HG03139 (cell line): Measurements from ENCODE around the gene RNF112.

Source experiments
- ATAC-seq: cut with Tn5 transposase; IDR thresholded peaks from one replicate; pipeline ENCODE4 v1.9.1; 2021; ENCODE audit not compliant: unreplicated experiment

The RNF112 gene

GRCh38 chr17:19374136-19374535, 36.9 kb upstream of the RNF112 start:
- no peak for ATAC-seq

- ATAC-seq: no peak
These were observed 35.3 kb upstream of the RNF112 start for GRCh38 chr17:19375732-19376131.

DNA sequence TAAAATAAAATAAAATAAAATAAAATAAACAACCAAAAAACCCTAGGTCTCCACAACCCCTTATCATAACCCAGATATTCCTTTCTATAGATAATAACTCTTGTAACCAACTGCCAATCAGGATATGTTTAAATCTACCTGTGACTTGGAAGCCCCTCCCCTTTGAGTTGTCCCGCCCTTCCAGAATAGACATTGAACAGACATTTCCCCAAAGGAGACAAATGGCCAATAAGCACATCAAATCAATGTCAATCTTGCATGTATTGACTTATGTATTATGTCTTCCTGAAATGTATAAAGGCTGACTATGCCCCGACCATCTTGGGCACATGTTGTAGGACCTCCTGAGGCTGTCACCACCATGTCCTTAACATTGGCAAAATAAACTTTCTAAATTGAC, 34.2 kb upstream of the RNF112 start:
- ATAC-seq: no peak

GRCh38 chr17:19377602-19378415, 33.2 kb upstream of the RNF112 start:
- ATAC-seq: peak; percentile 88

- no peak for ATAC-seq
These were observed 32.3 kb upstream of the RNF112 start, which contains the start of gene MAPK7 for GRCh38 chr17:19378416-19379360. TSS of gene MAPK7 (plus strand) at chr17:19378498. CDS start at chr17:19378901, 403 bp downstream.

DNA sequence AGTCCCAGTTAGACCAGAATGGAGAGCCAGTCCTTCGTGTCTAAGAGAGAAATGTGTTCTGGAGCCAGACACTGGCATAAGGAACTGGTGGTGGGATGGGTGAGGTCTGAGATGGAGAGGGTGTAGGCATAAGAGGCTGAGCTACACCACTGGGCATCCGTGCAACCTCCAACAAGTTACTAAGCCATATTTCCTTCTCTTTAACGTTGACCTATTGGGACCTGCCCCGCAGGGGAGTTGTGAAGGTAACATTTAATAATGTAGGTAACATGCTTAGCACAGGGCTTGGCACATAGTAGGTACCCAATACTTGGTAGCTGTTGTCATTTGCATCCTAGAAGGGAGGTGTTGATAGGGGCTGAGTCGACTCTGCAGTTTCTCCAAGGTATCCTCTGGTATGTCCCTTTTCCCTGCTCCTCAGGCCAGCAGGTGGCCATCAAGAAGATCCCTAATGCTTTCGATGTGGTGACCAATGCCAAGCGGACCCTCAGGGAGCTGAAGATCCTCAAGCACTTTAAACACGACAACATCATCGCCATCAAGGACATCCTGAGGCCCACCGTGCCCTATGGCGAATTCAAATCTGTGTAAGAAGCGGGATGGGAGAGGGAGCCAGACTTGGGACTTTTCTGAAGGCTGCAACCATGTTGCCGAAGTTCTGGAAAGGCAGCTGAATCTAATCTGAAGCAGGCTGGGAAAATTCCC, 31.5 kb upstream of the RNF112 start:
- ATAC-seq: no peak

GRCh38 chr17:19380481-19381301, 30.3 kb upstream of the RNF112 start:
- no peak for ATAC-seq

GRCh38 chr17:19381361-19381740, 29.7 kb upstream of the RNF112 start:
- ATAC-seq: no peak

DNA sequence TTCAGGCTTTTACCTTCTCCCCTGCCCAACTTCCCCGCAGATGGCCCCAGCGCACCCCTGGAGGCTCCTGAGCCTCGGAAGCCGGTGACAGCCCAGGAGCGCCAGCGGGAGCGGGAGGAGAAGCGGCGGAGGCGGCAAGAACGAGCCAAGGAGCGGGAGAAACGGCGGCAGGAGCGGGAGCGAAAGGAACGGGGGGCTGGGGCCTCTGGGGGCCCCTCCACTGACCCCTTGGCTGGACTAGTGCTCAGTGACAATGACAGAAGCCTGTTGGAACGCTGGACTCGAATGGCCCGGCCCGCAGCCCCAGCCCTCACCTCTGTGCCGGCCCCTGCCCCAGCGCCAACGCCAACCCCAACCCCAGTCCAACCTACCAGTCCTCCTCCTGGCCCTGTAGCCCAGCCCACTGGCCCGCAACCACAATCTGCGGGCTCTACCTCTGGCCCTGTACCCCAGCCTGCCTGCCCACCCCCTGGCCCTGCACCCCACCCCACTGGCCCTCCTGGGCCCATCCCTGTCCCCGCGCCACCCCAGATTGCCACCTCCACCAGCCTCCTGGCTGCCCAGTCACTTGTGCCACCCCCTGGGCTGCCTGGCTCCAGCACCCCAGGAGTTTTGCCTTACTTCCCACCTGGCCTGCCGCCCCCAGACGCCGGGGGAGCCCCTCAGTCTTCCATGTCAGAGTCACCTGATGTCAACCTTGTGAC, 29.1 kb upstream of the RNF112 start:
- no peak for ATAC-seq

DNA sequence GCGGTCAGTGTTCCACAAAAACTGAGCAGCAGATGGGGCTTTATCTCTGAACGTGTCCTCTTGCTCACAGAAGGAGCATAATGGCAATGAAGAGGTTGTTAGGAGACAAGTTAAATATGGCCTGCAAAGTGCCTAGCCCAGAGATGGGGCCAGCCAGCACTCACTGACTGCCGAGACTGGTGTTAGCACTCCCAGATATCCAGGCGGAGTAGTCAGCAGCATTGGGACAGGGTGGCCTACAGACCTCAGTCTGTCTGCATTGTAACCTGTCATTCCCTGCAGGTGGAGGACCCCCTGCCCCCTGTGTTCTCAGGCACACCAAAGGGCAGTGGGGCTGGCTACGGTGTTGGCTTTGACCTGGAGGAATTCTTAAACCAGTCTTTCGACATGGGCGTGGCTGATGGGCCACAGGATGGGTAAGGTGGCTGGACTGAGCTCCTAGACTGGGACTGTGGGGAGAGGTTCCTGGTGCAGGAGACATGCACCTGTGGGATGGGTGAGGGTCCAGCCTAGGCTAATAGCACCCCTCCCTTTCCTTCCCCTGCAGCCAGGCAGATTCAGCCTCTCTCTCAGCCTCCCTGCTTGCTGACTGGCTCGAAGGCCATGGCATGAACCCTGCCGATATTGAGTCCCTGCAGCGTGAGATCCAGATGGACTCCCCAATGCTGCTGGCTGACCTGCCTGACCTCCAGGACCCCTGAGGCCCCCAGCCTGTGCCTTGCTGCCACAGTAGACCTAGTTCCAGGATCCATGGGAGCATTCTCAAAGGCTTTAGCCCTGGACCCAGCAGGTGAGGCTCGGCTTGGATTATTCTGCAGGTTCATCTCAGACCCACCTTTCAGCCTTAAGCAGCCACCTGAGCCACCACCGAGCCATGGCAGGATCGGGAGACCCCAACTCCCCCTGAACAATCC, 28.2 kb upstream of the RNF112 start:
- ATAC-seq: no peak

DNA sequence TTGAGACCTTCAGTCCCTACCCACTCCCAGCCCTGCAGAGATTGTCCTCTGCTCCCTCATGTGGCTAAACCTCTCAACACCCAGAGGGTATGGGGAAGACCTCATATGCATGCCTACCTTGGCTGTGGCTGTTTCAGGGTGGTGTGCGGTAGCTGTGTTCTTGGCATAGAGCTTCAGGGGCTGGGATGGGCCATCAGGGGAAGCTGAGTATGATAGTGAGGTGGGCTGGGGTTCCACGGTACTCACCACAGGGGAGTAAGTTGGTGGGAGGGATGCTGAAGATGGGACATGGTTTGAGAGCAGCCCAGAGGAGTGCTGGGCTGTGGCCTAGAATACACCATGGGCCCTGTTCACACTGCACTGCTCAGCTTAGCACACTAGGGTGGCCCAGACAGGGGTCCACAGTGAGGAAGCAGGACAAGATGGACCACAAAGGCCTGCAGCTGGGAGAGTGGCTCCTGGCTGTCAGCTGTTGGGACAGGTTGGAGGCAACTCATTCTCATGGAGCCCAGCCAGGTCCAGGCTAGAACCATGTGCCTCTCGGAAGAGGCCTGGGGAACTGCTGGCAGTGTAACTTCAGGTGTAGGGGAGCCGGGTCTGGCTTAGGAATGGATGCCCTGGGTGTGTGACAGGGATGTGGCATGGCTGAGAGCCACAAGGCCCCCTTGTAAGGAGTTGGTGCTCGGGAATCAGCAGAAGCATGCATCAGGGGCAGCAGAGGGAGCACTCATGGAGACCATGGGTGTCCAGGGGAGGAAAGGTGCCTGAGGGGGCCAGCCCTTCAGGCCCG, 27.2 kb upstream of the RNF112 start:
- no peak for ATAC-seq

GRCh38 chr17:19384723-19385391, 26.2 kb upstream of the RNF112 start:
- no peak for ATAC-seq

DNA sequence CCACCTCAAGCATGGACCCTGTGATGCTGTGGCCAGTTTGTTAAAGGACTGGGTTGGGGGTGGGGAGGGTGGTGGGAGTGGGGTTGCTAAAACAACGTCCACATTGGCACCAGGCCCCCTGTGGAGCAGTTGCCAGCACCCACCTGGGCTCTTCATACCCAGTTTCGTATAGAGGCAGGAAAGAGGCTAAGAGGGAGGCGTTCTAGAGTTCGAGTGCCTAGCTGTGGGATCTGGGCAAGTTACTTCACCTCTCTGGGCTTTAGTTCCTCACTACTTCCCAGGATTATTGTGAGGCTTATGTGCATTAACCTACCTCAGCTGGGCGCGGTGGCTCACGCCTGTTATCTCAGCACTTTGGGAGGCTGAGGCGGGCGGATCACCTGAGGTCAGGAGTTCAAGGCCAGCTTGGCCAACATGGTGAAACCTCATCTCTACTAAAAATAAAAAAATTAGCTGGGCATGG, 25.5 kb upstream of the RNF112 start:
- no peak for ATAC-seq

- ATAC-seq: no peak
These were observed 24.7 kb upstream of the RNF112 start for GRCh38 chr17:19386051-19386929.

DNA sequence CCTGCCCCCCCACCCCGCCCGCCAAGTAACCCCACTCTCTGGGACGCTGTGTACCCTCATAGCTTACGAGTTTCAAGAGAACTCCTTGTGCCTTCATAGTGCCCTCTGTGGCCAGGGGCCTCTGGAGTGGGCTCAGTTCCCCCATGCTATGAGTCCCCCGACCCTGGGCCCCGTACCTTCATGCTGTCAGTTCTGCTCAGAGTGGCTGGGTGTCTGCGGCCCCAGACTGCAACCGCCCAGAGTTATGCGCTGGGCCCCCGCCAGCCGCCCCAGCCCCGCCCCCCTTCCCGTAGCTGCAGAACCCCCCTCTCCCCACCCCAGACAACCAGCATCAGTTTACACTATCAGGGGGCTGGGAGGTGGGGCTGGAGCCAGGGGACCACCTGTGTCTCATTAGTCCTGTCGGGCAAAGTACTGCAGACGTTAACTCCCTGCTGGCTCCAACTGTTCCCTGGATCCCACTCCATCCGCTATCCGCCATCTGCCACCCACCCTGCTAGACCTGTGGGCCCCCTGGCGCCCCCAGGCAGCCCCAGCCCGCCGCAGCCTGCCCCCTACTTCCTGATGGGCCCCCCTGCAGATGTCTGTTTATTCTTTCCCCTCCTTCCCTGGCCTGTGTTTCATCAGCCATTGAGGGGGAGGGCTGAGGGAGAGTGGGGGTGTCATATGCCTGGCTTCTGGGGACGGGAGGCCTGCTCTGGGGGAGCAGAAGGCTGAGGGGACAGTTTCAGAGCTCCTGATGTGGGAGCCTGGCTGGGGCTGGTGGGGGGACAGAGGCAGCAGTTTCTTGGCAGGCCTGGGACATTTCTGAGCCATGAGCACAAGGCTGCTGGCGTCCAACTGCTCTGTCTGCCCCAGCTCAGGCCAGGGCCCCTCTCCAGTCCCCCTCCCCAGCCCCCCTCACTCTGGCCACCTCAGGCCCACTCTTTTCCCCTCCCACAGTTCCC, 23.8 kb upstream of the RNF112 start, which contains the start of gene MFAP4:
Gene MFAP4, minus strand, starts transcription at position 217 of the 947 bp plus-strand sequence. Its CDS starts 35 bp downstream, at position 182.
- no peak for ATAC-seq
